Body of pancreas (tissue), 4 donors: ENCODE measurements around the gene PITPNC1. TPM values are rescaled to one million over a fixed set of nuclear protein-coding genes. Genes with fewer than 3 reads are reported as not detected.

Source experiments
- ATAC-seq: fragments of 150-250 bp; one replicate; pipeline ENCODE4 v1.9.1; 2016
- DNase-seq, 4 donors: peaks; one replicate each; pipeline ENCODE4 v3.0.0-alpha.2; 2019
- H3K27ac ChIP-seq, 4 donors: fragments of 200-600 bp; sonication (generic); 1 replicate in 3 of 4; 2 replicates in 1 of 4; pipeline versions ENCODE4 v1.5.1 to v1.6.1; 2016 to 2019; ENCODE audit warnings: mild to moderate bottlenecking in 1 of 4, mixed read lengths in 1 of 4, moderate library complexity in 1 of 4
- H3K27me3 ChIP-seq, 2 donors: fragments of 200-600 bp; sonication (generic); one replicate each; pipeline ENCODE4 v1.6.0; 2016; ENCODE audit warnings: mild to moderate bottlenecking in 1 of 2
- H3K36me3 ChIP-seq, 2 donors: fragments of 200-600 bp; sonication (generic); replicated peaks in 1 of 2; 2 replicates each; pipeline ENCODE4 v1.5.1; 2016; ENCODE audit warnings: low read depth in 2 of 2; ENCODE audit not compliant: insufficient read depth in 1 of 2
- H3K4me1 ChIP-seq: fragments of 200-600 bp; sonication (generic); one replicate; pipeline ENCODE4 v1.6.0; 2016
- H3K4me3 ChIP-seq, 2 donors: fragments of 200-600 bp; sonication (generic); 1 replicate in 1 of 2; 2 replicates in 1 of 2; pipeline ENCODE4 v1.5.1; 2016 to 2019
- H3K9me3 ChIP-seq, 3 donors: fragments of 200-600 bp; sonication (generic); 1 replicate in 2 of 3; 2 replicates in 1 of 3; pipeline ENCODE4 v1.5.1; 2016
- CTCF ChIP-seq, 7 experiments: fragments of 450-650 bp in 4 of 7; fragments of 200-600 bp in 3 of 7; sonication (generic) in 3 of 7; IDR thresholded peaks; one replicate each; pipeline ENCODE4 v1.5.1; 2016 to 2019; ENCODE audit warnings: antibody characterized with exemption in 7 of 7
- POLR2A ChIP-seq, 3 donors: fragments of 450-650 bp; IDR thresholded peaks; one replicate each; pipeline ENCODE4 v1.6.1; 2016; ENCODE audit warnings: antibody characterized with exemption in 3 of 3, mild to moderate bottlenecking in 2 of 3
- WGBS, 2 donors: methylation state at CpG; one replicate each; pipeline ENCODE4 v1.1.5; 2017; 5-methylcytosine and 5-hydroxymethylcytosine counted together
- intact Hi-C: fragments of 100-400 bp; cut with DNase I; formaldehyde crosslinking; loops from one replicate; pipeline ENCODE4 v1.15.1; 2023
- total RNA-seq, 2 donors: library from RNA; depleted of rRNA; stranded (reverse); fragments of >200 nt; gene quantifications; one replicate each; pipeline ENCODE4 v1.1.0, GENCODE V29; 2016

PITPNC1 gene
- total RNA-seq, 2 donors from 2014 or later: 11.9 to 17.5 TPM

- Histone ChIP-seq H3K36me3 (peaks cover 0 to 4% of the 10 kb centered on the region in 2 donors), H3K27me3 (no peaks in the 10 kb centered on the region), H3K9me3 (no peaks in the 10 kb centered on the region), H3K4me3 (no peak overlapping the region), H3K4me1 (peaks cover 24% of the 10 kb centered on the region), H3K27ac (no peak overlapping the region)
- intact Hi-C loops: no loop called here
- no peak for TF ChIP-seq CTCF (IDR thresholded peaks at IDR 0.05)
- no peak for TF ChIP-seq POLR2A (IDR thresholded peaks at IDR 0.05)
- ATAC-seq: no peak
- WGBS, 2 donors: 92 to 95% methylated on average over 8 of the region's 8 CpGs
- no peak for DNase-seq
Measured at GRCh38 chr17:67632141-67632540, 255.1 kb downstream of the PITPNC1 start.

DNA sequence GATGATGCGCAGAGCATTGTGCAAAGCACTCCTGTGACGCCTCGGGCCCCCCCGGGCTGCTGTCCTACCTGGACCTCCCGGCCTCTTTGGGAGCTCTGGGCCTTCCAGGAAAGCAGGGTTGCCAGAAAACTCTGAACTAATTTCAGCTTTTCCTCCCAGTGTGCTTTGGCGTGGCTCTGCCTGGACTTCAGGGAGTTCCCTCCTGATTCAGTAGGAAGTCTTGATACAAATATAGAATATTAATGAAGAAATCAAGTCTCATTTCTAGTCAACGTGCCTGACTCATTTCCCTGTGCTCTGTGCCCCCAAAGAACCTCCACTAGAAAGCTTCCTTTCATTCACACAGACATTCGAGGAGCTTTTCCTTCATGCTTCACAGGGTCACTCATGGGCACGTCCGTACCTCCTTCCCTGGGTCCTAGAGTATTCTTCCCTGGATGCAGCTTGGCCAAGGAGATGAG, 256.7 kb downstream of the PITPNC1 start:
- DNase-seq: no peak
- peaks cover 0 to 4% of the 10 kb centered on the region in 2 donors for H3K36me3 ChIP-seq
- H3K4me3 ChIP-seq: no peak overlapping the region
- WGBS, 2 donors: 77 to 85% methylated on average over 7 to 10 of the region's 10 CpGs
- intact Hi-C loops: no loop called here
- no peak for ATAC-seq
- TF ChIP-seq POLR2A (IDR thresholded peaks at IDR 0.05) (no peak), CTCF (IDR thresholded peaks at IDR 0.05) (no peak)
- peaks cover 36% of the 10 kb centered on the region for H3K4me1 ChIP-seq
- H3K27ac ChIP-seq: peak overlapping the region in 1 of 4 donors; percentile 41
- no peaks in the 10 kb centered on the region for H3K27me3 ChIP-seq
- no peaks in the 10 kb centered on the region for H3K9me3 ChIP-seq

DNA sequence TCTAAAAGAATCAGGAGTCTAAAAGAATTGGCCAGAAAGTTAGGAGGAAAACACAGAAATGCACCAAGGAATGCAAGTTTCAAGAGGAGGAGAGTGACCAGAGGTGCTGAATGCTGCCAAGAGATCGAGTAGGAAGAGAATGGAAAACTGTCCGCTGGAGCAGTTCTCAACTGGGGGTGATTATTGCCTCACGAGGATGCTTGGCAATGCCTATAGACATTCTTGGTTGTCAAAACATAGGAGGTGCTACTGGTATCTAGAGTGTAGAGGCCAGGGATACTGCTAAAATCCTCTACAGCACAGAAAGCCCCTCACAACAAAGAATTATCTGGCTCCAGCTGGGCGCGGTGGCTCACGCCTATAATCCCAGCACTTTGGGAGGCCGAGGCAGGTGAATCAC, 258.6 kb downstream of the PITPNC1 start:
- ATAC-seq (no peak), DNase-seq (no peak)
- WGBS, 2 donors: 94 to 96% methylated on average over 7 of the region's 7 CpGs
- Histone ChIP-seq H3K27me3 (no peaks in the 10 kb centered on the region), H3K9me3 (no peaks in the 10 kb centered on the region), H3K36me3 (peaks cover 0 to 4% of the 10 kb centered on the region in 2 donors), H3K27ac (peak overlapping the region in 2 of 4 donors; percentile 0 to 75), H3K4me1 (peaks cover 50% of the 10 kb centered on the region), H3K4me3 (no peak overlapping the region)
- intact Hi-C loops: no loop called here
- TF ChIP-seq POLR2A (IDR thresholded peaks at IDR 0.05): no peak
- no peak for TF ChIP-seq CTCF (IDR thresholded peaks at IDR 0.05)

- Histone ChIP-seq H3K4me3 (no peak overlapping the region), H3K27me3 (no peaks in the 10 kb centered on the region), H3K4me1 (peaks cover 52% of the 10 kb centered on the region), H3K9me3 (no peaks in the 10 kb centered on the region), H3K36me3 (peaks cover 0 to 4% of the 10 kb centered on the region in 2 donors), H3K27ac (peak overlapping the region; percentile 2 to 77 (median 70))
- no peak for ATAC-seq
- TF ChIP-seq CTCF (IDR thresholded peaks at IDR 0.05): no peak
- no peak for TF ChIP-seq POLR2A (IDR thresholded peaks at IDR 0.05)
- no peak for DNase-seq
- intact Hi-C loops: no loop called here
- 69 to 71% methylated on average over 8 of the region's 8 CpGs for WGBS, 2 donors
Measured at GRCh38 chr17:67636312-67636711, 259.2 kb downstream of the PITPNC1 start.

DNA sequence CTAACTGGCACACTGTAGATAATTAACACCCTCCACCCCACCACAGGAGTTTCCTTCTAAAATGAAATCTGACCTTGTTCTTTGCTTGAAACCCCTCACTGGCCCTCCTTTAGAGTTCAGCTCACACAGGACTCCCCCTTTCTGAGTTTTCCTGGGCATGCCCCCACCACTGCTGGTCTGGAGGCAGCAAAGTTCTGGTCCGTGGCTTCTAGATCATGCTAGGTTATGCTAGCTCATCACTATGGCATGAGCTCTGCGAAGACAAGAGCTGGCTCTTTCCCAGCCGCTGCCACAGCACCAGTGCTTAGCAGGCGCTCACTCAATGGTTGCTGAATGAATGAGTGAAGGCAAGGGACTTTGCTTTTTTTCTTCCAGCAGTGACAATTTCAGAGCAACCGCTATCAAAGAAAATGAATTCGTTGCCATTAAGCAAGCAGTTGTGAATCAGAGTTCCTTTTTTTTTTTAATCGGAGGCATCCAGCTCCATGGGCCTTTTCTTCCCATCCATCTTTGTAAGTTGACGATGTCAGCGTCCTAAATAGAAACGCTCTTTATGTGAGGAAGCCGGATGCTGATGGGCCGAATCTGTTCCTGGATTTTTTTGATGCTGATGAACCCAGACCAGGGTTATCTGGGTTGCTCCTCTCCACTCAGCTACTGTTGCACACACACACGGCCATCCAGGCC, 259.9 kb downstream of the PITPNC1 start:
- Histone ChIP-seq H3K27ac (peak overlapping the region; percentile 23 to 77 (median 70)), H3K4me1 (peaks cover 52% of the 10 kb centered on the region), H3K27me3 (no peaks in the 10 kb centered on the region), H3K4me3 (no peak overlapping the region), H3K36me3 (peaks cover 0 to 4% of the 10 kb centered on the region in 2 donors), H3K9me3 (no peaks in the 10 kb centered on the region)
- intact Hi-C loops: no loop called here
- TF ChIP-seq CTCF (IDR thresholded peaks at IDR 0.05) (no peak), POLR2A (IDR thresholded peaks at IDR 0.05) (no peak)
- WGBS, 2 donors: 71 to 84% methylated on average over 13 of the region's 13 CpGs
- DNase-seq (peak; percentile 19 to 38 (median 36)), ATAC-seq (peak; percentile 25)
